Left colon (tissue), 2 donors: ENCODE data around the gene FAM135A. TPM values are rescaled to one million over a fixed set of nuclear protein-coding genes. Genes with fewer than 3 reads are reported as not detected.
"Not testable (repeated sequence)": the region's sequence is repeated elsewhere in the genome, so short reads cannot be mapped to it uniquely, and the experiment has no call there.

ENCODE experiments used
- ATAC-seq: fragments of 200-7000 bp; cut with Tn5 transposase; one replicate; pipeline ENCODE4 v1.9.1; 2020; ENCODE audit warnings: mild to moderate bottlenecking, moderate library complexity
- DNase-seq, 2 donors: peaks; one replicate each; pipeline ENCODE4 v3.0.0-alpha.2; 2020
- intact Hi-C, 2 donors: fragments of 100-400 bp; cut with DNase I in 1 of 2; cut with micrococcal nuclease in 1 of 2; formaldehyde crosslinking; loops; one replicate each; pipeline versions ENCODE4 v1.11.2 to v1.14.0; 2022; cut with DNase I, micrococcal nuclease
- total RNA-seq, 2 donors: library from RNA; stranded (reverse); fragmentation: NEBNext Ultra II Directional; extraction: Animal tissue kit (Norgen Biotek cat#: 25700); gene quantifications; one replicate each; pipeline ENCODE4 v1.2.1, GENCODE V29; 2021
- donor health status: DM: no; HTN: no; CAD: no.
- donor health status: DM: yes; HTN: yes; CAD: no.

FAM135A gene
- total RNA-seq, 2 donors from 2014 or later = 54.4 to 68.4 TPM

DNA sequence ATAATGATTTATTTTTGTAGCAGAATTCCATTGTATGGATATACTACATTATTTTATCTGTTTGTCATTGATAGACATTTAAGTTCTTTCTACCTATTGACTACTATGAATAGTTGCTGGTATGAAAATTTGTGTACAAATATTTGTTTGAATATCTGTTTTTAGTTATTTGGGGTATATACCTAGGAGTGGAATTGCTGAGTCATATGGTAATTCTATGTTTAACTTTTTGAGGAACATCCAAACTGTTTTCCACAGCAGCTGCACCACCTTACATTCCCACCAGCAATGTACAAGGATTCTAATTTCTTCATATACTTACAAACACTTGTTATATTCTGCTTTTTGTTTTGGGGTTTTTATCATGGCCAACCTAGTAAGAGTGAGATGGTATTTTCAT is 97.3 kb downstream of the FAM135A start:
- DNase-seq (no peak), ATAC-seq (no peak)
- intact Hi-C loops = no loop called here

DNA sequence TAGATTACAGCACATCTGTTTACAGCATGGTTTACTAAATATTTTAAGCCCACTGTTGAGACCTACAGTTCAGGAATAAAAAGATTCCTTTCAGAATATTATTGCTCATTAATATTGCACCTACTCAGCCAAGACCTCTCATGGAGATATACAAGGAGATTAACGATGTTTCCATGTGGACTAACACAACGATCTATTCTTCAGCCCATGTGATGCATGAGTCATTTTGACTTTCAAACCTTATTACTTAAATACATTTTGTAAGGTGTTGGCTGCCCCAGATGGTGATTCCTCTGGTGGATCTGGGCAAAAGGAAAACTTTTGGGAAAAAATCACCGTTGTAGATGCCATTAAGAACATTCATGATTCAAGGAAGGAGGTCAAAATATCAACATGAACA is 105.4 kb downstream of the FAM135A start:
- intact Hi-C loops = no loop called here
- DNase-seq (no peak), ATAC-seq (no peak)

DNA sequence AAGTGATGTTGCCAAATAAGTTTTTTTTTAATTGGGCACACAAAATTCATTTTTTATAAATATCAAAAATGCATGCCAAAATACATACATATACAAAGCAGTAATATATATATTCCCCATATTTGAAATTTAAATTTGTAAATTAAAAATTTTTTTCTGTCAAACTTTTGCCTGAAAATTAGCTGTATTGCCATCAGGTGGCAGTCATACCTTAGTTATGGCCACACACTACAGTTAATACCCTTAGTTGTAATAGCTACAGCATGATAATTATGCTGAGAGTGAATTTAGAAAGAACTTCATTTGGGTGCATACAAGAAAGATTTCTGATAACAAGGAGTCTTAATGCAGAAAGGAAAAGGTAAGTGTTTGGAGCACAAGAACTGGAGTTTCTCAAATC is 107.3 kb downstream of the FAM135A start:
- ATAC-seq (peak; percentile 37), DNase-seq (no peak)
- intact Hi-C loops = no loop called here

DNA sequence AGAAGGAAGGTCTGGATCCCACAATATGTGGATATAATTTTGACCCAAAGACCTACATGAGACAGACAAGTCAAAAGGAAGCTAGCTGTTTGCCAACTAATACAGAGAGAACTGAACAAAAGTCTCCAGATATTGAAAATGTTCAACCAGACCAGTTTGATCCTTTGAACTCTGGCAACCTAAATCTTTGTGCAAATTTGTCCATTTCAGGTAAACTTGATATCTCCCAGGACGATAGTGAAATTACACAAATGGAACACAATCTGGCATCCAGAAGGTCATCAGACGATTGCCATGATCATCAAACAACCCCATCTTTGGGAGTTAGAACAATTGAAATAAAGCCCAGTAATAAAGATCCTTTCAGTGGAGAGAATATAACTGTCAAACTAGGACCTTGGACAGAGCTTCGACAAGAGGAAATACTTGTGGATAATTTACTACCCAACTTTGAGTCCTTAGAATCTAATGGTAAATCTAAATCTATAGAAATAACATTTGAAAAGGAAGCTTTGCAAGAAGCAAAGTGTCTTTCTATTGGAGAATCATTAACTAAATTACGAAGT is 111.5 kb downstream of the FAM135A start:
- intact Hi-C loops = no loop called here
- no peak for ATAC-seq
- DNase-seq = no peak

DNA sequence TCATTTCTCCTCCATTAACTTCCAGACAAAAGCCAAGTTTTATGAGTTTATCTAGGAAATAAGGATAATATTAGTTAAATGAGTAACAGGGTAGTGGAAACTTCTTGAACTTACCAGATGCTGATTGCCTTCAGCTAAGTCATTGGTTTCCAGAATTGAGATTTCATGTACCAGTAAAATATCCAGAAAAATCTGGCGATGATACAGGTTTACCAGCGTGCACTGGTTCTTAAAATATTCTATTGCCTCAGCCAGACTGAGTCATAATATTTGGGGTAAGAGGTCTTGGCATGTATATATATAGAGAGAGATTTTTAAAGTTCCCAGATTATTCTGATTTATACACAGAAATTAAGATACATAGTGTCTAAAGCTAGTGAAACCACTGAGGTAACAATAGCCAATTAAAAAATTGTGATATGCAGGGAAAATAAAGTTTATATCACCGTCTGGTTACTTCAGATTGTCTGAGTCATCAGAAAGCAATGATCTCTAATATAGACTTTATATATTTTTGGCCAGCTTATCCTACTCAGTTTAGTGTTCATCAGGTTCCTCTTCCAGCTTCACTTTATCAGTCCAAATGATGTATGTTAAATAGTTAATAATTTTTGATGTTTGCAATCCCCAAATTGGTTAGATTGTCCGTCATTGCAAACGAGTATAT is 113.9 kb downstream of the FAM135A start:
- intact Hi-C loops = no loop called here
- DNase-seq = no peak
- ATAC-seq = no peak

DNA sequence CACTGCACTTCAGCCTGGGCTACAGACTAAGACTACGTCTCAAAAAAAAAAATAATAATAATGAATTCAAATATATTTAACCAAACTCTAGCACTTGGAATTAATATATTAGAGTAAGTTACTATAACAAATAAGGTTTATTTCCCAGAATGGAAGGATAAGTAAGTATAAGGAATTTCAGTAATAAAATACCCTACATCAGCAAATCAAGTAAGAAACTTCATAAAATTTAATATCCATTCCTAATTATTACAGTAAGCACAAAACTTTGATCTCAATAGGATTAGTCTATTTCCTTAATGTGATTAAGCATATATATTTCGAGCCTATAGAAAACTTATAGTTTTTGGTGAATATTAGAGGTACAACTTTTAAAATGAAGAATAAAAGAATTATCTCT is 116.7 kb downstream of the FAM135A start:
- intact Hi-C loops = no loop called here
- DNase-seq (no peak), ATAC-seq (no peak)

DNA sequence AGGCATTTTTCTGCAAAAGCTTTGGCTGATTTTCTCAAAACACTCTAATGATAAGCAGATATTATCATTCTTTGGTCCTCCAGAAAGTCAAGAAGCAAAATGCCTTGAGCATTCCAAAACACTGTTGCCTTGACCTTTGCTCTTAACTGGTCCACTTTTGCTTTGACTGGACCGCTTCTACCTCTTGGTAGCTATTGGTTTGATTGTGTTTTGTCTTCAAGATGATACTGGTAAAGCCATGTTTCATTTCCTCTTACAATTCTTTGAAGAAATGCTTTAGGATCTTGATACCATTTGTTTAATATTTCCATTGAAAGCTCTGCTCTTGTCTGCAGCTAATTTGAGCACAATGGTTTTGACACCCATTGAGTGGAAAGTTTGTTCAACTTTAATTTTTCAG is 117.8 kb downstream of the FAM135A start:
- intact Hi-C loops = no loop called here
- no peak for ATAC-seq
- no peak for DNase-seq

DNA sequence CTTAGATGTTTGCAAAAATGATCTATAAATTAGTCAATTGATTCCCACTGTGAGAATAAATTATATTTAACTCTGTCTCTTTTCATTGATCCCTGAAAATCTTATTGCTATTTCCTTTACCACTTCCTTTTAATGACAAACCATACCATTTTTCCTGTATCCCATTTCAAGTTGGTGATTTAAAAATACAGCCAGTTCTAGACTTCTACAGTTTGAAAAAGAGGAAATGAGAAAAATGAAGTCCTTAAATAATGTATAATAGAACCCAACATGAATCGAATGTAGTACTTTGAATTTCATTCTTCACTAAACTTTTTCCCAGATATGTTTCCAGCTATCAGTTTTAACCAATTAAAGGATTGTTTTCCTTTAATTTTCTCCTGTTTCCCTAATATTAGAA is 124.0 kb downstream of the FAM135A start:
- no peak for DNase-seq
- intact Hi-C loops = no loop called here
- no peak for ATAC-seq

DNA sequence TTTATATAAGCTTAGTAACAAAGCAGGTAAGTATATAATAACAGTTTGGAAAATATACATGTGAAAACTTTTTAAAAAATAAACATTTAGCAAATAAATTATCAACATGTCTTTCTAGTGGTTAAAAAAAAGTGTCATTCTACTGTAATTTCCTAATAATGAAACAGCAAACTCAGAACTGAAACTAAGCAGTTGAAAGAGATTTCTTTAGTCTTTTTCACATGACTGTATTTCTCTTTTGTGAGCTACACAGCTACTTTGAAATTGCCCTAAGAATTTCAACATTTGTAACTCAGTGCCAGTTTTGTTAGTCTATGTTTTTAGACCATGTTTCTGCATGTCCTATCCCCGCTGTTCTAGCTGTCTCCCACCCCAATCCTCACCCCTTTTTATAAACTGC is 125.1 kb downstream of the FAM135A start:
- ATAC-seq (no peak), DNase-seq (no peak)
- intact Hi-C loops = no loop called here

DNA sequence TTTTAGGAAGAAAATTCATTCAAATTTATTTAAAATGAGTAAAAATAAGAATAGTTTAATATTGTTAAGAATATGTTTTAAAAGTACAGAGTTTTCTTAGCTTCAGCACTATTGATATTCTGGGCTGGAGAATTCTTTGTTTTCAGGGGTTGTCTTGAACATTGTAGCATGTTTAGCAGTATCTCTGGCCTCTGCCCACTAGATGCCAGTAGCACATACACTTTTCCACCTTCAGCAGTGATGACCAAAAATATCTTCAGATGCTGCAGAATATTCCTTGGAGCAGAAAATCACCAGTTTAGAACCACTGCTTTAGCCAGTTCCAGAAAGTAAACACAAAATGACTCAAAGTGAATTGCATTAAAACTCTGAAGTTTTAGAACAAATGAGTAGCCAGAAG is 134.0 kb downstream of the FAM135A start:
- ATAC-seq = no peak
- no peak for DNase-seq
- intact Hi-C loops = no loop called here

DNA sequence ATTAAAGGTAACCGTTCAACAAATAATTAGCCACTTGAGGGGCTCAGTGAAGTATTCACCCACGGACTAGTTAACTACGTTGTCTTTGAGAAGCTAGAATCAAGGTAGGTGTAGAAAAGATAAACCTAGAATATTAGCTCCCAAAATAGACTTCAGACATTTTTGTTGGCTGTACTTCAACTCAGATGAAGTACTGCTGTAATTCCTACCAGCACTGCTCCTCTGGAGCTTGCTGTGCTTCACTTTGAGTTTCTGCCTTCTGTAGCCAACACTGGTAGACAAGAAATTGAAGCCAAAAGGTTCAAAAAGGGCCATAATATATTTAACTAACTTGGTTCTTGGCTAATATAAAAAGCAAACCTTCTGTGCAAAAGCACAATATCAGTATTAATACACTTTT is 134.6 kb downstream of the FAM135A start:
- intact Hi-C loops = no loop called here
- ATAC-seq (no peak), DNase-seq (no peak)

DNA sequence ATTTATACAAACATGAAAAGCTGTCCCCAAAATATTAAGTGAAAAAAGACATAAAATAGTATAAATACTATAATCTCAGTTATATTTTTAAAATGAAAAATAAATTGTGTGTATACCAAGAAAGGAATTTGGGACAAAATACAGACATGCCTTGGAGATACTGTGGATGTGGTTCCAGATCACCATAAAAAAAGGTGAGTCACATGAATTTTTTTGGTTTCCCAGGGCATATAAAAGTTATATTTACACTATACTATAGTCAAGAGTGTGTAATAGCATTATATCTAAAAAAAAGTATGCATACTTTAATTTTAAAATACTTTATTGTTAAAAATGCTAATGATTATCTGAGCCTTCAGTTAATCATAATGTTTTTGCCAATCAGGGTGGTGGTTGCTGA is 136.0 kb downstream of the FAM135A start:
- ATAC-seq (no peak), DNase-seq (no peak)
- intact Hi-C loops = no loop called here

DNA sequence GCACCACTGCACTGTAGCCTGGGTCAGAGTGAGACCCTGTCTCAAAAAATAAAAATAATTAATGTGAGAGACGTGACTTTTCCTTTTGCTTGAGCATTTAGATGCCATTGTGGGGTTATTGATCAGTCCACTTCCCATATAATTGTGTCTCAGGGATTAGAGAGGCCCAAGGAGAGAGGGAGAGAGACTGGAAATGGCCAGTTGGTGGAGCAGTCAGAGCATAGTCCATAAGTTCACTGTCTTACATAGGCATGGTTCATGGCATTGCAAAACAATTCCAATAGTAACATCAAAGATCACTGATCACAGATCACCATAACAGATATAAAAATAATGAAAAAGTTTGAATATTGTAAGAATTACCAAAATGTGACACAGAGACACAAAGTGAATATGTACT is 138.3 kb downstream of the FAM135A start:
- DNase-seq = no peak
- ATAC-seq = peak; percentile 74

DNA sequence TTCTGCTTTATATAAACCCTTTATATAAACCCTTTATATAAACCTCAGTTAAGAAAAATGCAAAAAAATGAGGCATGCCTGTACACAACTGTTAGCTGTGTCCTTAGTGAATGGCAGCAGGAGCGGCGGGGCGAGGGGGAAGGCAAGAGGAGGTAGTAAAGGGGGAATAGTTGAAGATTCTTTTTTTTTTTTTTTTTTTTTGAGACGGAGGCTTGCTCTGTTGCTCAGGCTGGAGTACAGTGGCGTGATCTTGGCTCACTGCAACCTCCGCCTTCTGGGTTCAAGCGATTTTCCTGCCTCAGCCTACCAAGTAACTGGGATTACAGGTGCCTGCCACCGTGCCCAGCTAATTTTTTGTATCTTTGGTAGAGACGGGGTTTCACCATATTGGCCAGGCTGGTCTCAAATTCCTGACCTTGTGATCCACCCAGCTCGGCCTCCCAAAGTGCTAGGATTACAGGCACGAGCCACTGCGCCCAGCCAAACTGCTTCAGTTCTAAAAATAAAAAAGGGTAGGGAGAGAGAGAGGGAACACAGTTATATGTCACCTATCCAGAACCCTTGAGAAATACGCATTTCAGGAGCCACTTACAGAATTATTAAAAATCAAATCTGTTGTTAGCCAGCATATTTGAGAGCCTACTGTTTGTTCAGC is 139.1 kb downstream of the FAM135A start:
- intact Hi-C loops, DNase-seq, ATAC-seq: not testable (repeated sequence)

More for the DNA sequence above, 138.3 kb downstream of the FAM135A start:
- intact Hi-C loops = no loop called here

DNA sequence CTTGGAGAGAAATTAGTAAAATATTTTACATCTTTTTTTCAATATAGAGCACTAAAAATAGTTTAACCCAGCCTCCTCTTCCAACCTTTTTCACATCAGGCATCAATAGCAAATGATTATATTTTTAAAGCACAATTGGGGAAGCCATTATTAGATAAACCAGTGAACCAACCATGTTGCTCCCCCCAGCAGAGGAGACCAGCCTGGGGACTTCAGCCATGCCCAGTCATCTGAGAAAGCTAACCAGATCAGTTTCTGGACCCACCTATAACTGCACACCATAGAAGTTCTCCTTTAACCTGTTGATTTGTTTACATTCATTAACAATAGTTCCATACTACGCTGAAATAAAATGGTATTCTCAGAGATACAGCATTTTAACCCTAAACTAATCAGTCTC is 139.7 kb downstream of the FAM135A start:
- ATAC-seq (no peak), DNase-seq (no peak)
- intact Hi-C loops = no loop called here

DNA sequence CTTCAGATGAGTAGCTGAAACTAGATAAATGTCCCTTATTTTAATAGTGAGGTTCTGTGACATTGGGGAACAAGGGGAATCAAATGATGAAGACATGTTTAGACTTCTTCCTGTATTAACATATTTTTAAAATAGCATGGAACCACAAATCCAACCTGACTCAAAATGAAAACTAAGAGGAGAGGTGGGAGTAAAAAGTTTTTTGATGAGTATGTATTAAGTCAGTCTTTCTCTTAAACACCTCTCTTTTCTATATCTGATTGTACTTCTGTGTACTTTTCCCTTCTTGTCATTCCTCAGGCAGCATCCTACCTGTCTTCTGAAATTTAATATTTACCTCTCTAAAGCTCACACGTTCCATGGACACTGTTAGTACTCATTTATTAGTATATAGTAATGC is 144.7 kb downstream of the FAM135A start:
- ATAC-seq (no peak), DNase-seq (no peak)
- intact Hi-C loops = no loop called here

DNA sequence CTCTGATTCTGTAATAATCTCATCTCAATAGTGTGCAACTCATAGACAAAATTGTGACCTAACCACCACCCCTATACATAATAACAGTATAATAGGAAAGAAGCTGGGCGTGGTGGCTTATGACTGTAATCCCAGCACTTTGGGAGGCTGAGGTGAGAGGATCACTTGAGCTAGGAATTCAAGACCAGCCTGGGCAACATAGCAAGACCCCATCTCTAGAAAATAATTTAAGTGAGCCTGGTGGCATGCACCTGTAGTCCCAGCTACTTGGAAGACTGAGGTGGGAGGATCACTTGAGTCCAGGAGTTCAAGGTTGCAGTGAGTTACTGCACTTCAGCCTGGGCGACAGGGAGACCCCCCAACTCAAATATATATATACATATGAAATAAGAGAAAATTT is 149.1 kb downstream of the FAM135A start:
- not testable (repeated sequence) for DNase-seq, ATAC-seq
- intact Hi-C loops = loop anchor here in 1 of 2 donors (10.0 kb wide), 1 partner anchor 122 kb away; no protein-coding TSS in a partner anchor

DNA sequence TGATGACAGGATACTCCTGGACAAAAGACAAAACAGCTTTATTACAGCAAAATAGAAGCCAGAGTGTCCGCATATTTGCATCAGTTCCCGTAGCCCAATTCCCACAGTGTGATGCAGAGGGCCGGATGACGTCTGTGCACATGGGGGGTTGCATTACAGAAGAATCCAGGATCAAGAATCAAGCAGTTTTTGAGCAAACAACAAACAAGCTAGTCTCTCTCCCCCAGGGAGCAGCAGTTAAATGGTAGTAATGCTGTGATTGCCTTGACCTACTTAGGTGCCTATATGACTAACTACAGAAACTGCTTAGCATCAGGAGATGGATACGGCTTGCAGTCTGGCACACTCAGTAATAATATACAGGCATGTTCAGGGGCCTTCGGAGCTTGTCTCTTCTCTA is 150.2 kb downstream of the FAM135A start:
- intact Hi-C loops = loop anchor here in 1 of 2 donors (10.0 kb wide), 1 partner anchor 121 kb away; no protein-coding TSS in a partner anchor
- DNase-seq = no peak
- ATAC-seq = no peak

DNA sequence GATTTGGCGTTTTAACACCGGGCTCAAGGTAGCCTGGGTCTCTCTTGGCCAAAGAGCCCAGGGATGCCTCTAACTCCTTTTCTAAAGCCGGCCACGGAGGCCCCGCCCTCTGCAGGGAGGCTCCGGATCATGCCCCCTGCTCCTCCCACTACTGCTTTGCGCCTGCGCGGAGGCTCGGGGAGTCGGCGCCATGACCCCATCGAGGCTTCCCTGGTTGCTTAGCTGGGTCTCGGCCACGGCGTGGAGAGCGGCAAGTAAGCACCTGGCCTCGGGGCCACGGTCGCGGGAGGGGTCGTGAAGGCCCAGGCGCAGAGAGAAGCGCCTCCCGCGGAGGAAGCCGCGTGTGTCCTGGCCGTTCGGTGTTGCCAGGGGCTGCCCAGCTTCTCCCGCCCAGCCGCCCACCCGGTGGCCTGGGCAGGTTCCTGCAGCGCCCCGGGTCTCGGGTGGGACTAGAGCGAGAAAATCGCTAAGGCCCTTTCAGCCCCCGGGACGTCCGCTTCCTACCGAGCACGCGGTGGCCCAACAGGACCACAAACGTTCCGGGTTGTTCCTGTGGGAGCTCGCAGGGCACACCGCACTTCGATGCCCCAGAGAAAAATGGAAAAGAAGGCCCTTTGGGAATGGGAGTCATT is 153.6 kb downstream of the FAM135A start, which contains the start of gene SDHAF4:
Gene SDHAF4, plus strand, starts transcription at position 180 of the 632 bp plus-strand sequence. Its CDS starts 11 bp downstream, at position 191.
- DNase-seq (peak; percentile 92 to 95), ATAC-seq (peak; percentile 99)
- intact Hi-C loops = loop anchor here in 1 of 2 donors (10.0 kb wide), 1 partner anchor 118 kb away; no protein-coding TSS in a partner anchor

DNA sequence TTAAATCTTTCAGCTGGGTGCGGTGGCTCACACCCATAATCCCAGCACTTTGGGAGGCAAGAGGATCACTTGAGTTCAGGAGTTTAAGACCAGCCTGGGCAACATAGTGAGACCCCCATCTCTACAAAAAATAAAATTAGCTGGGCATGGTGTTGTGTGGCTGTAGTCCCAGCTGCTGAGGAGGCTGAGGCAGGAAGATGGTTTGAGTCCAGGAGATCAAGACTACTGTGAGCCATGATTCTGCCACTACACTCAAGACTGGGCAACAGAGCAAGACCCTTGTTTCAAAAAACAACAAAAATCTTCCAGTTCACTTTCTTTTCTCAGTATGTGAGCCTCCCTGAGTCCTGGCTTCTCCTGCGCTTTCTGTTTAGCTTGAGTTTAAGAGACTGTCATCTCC is 161.3 kb downstream of the FAM135A start:
- intact Hi-C loops = no loop called here
- DNase-seq = no peak
- ATAC-seq = no peak
